HG03196 (cell line): ENCODE measurements around the gene TM4SF20.
A peak's percentile ranks its signal among the peaks of the same experiment; 100 is the strongest.
"Not testable (repeated sequence)": the region's sequence is repeated elsewhere in the genome, so short reads cannot be mapped to it uniquely, and the experiment has no call there.

Experiments
- ATAC-seq: cut with Tn5 transposase; IDR thresholded peaks from one replicate; pipeline ENCODE4 v1.9.1; 2021; ENCODE audit not compliant: unreplicated experiment

Gene TM4SF20

DNA sequence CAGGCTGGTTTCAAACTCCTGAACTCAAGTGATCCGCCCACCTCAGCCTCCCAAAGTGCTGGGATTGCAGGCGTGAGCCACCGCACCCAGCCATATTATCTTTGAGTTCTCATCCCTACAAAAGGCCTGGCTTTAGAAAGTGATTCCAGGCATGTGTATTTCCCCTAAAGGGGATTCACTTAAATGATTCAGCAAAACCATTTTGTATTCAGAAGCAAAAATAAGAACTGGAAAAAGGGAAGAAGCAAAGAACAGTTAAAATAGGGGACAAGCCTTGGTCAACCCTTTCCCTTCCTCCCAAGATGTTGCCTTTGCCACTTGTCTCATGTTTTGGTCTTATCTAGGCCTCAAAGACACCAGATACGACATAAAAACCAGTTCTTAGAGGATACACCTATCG lies 10.5 kb downstream of the TM4SF20 start:
- no peak for ATAC-seq

DNA sequence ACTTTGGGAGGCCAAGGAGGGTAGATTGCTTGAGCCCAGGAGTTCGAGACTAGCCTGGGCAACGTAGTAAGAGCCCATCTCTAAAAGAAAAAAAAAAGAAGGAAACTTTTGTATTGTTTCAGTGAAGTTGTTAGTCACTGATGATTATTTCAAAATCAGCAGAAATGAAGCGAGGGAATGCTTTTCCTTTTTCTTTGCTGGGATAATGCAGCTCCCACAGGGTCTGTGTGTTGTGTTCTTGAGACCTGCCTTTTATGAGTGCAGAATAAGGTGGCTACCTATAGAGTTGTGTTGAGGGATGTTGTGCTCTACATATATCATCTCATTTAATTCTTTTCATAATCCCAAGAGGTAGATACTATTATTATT lies 11.7 kb downstream of the TM4SF20 start:
- no peak for ATAC-seq

- no peak for ATAC-seq
Observed at GRCh38 chr2:227366769-227367426, 12.2 kb downstream of the TM4SF20 start.

DNA sequence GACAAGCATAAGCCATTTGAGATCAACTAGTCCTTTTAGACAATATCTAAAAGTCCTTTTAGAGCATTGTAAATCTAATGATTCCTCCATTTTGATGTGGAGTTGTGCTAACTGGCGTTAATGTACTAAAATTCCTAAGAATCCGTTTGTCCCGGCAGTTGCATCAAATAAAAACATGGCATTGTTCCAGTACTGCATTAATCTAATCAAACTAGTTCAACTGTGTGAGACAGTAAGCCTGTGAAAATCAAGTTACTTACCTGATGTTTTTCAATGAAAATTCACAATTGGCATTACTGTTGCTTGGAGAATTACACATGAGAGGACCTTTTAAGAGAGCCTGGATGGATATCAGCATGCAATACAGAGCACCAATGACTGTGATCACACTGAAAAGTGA lies 13.3 kb downstream of the TM4SF20 start:
- ATAC-seq = no peak

GRCh38 chr2:227364585-227365263 lies 14.4 kb downstream of the TM4SF20 start:
- not testable (repeated sequence) for ATAC-seq

DNA sequence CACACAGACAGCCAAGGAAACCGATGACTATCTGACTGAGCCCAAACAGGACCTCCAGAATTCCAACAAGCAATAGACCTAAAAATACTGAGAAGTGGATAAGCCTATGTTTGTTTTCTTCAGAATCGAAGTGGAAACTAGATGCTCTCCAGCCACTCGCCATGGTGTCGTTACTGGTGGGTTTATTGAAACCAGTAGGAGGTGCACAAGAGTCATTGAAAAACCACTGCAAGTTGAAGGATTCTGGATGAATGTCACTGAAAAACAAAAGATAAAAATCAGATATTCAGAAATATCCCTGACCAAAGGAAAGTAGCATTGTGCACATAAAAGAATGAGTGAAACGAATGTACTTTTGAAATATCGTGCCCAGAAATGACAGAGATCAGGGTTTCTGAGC lies 15.3 kb downstream of the TM4SF20 start:
- no peak for ATAC-seq

- ATAC-seq = no peak
Observed at GRCh38 chr2:227360351-227360750, 18.8 kb downstream of the TM4SF20 start.

- ATAC-seq = peak; percentile 67
Observed at GRCh38 chr2:227351639-227352038, 27.5 kb downstream of the TM4SF20 start.

DNA sequence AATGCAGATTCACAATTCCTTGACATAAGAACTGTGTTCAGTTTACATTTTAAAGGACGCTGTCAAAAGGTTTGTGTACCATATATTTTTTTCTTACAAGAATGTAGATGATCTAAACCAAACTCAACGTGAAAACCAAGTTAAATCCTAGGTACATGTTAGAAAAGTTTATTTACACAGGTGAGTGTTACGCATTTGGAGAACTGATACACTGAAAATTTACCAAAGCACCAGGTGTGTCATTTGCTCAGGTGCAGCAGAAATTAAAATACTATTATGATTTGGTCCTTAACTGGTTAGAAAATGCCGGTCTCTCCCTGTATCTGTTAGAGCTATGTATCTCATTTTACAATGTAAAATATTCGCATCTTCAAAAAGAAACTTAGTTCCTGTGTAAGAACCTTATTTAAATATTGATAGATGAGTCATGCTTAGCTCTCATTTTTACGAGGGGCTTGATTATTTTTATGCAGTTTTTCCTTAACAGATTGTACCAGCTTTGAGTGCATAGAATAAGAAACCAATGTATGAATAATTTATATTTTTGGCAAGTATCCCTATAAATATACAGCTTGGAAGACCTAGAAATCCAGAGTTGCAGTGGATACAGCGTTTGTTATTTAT lies 29.0 kb downstream of the TM4SF20 start:
- no peak for ATAC-seq

GRCh38 chr2:227348324-227348723 lies 30.8 kb downstream of the TM4SF20 start:
- ATAC-seq = no peak

DNA sequence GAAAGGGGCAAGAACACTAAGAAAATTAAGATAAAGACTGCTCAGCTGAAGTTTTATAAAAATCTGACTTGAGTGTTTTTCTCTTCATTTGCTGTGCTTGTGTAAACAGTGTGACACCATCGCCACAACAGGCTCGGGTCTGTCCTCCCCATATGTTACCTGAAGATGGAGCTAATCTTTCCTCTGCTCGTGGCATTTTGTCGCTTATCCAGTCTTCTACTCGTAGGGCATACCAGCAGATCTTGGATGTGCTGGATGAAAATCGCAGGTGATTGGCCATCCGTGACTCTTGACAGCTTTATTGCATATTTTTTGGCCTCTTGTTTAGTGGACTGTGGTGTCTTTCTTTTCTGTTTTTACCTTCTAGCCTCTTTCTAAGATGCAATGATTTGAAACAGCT lies 32.0 kb downstream of the TM4SF20 start:
- ATAC-seq = no peak

GRCh38 chr2:227344231-227344630 lies 34.9 kb downstream of the TM4SF20 start:
- ATAC-seq = no peak

- no peak for ATAC-seq
Observed at GRCh38 chr2:227341553-227341952, 37.6 kb downstream of the TM4SF20 start.

DNA sequence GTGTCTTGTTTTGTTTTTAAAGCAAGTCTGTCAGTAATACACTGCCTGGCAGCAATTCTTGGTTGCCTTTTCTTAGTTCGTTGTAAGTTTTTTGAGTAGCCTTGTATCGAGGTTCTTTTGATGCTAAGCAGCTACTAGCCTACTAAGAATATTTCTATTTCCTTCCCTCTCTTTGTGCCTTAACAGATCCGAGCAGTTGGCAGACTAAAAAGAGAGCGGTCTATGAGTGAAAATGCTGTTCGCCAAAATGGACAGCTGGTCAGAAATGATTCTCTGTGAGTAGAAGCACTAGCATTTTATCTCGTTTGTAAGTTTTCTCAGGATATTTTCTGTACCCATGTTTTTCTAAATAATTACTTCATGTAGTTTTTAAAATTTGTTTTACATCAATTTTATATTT lies 39.0 kb downstream of the TM4SF20 start:
- ATAC-seq = no peak

DNA sequence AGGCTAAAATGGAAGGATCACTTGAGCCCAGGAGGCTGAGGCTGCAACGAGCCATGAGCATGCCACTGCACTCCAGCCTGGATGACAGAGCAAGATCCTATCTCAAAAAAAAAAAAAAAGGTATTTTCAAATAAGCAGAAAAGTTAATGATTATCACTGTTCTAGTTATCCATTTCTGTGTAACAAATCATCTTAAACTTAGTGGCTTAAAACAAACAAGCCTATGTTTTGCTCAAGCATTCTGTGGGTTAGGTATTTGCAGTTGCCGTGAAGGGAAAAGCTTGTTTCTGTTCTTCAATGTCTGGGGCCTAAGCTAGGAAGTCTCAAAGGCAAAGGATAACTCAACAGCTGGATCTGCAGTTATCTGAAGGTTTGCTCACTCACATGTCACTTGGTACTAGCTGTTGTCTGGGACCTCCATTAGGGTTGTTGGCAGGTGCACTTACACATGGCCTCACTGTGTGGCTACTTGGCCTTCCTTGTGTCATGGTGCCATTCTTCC lies 40.0 kb downstream of the TM4SF20 start:
- ATAC-seq = no peak

- no peak for ATAC-seq
Observed at GRCh38 chr2:227337442-227337841, 41.7 kb downstream of the TM4SF20 start.

- ATAC-seq = no peak
Observed at GRCh38 chr2:227335713-227336112, 43.4 kb downstream of the TM4SF20 start.

DNA sequence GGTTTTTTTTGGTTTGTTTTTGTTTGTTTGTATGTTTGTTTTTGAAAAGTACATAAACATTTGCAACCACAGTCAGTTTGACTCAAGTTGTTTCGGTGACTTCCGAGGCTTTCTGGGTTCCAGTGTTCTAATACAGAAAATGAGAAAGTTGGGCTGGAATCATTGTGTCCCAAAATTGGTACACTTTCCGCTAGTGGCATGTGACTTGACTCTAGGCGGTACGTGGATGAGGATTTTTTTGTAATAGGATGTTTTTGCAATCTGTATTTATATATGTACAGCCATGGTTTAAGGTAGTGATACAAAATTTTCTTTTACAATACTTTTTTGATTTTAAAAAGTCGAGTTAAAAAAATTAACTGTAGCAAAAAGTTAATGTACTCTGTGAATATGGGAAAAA lies 52.3 kb downstream of the TM4SF20 start:
- no peak for ATAC-seq

GRCh38 chr2:227325839-227326195 lies 53.3 kb downstream of the TM4SF20 start:
- no peak for ATAC-seq

DNA sequence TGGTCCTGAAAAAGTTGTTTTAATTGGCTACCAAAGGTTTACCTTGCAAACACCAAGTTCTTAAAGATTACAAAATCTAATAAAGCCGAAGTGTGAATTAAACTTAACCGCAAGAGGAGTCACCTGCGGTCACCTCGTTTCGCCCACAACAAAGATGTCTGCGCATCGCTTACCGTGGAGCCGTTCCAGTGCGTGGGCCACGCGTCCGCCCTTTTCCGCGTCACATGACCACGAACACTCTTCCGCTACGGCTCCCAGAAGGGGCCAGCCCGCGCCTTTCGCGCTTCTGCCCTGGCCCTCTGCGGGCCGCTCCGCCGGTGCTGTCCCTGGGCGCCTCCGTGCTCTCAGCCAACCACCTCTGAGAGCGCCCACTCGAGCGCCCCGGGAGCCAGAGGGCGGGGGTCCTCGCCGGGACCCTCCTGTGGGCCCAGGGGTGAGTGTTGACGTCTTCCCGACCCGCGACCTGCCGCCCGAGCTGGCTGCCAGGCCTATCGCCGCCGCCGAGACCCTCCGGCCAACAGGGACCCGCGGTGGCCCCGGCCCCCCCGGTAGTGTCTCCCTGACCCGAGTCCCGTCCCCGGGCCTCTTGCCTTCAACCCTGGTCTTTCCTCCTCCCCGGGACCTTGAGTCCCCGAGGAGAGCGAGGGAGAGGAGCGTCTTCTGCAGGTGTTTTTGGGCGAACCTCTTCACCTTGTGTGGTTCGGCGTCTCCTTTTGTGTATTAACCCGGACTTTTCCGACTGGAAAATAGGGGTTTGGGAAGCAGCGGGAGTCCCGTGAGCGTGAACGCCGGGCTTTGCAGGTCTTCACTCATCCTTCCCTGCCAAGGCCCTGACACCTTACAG lies 53.9 kb downstream of the TM4SF20 start, which contains the start of gene MFF:
Gene MFF, plus strand, starts transcription at position 257 of the 844 bp plus-strand sequence. CDS start 5,415 bp downstream, outside the sequence.
- ATAC-seq = peak; percentile 99

- ATAC-seq = no peak
Observed at GRCh38 chr2:227324642-227324994, 54.5 kb downstream of the TM4SF20 start.
